ENCODE data around the gene CALML6. TPM values are rescaled to one million over a fixed set of nuclear protein-coding genes. Genes with fewer than 3 reads are reported as not detected.

CALML6 gene
- total RNA-seq, 1 experiment from 2014 or later: 0.23 TPM

GRCh38 chr1:1964811-1965210 is 49.8 kb downstream of the CALML6 start:
- no peak for DNase-seq (ENCODE audit: low read depth)

DNA sequence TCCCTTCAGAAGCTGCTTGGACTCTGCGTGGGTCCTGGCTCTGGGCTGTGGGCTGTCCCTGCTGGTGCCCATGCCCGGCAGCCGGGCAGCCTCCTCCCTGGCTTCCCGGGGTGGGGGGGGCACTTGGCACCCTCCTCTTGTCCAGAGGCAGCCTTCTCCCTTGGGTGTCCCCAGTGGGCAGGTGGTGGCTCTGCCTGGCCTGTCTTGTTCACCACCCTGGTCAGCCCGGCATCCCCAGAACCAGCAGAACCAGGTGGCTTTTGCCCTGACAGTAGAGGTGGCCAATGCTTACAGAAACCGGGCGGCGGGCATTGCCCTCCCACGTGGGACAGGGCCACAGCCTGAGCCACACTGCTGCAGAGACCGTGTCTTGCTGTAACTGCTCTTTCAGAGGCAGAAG is 50.5 kb downstream of the CALML6 start:
- DNase-seq (ENCODE audit: low read depth): no peak

- DNase-seq (ENCODE audit: low read depth): no peak
These were observed 51.1 kb downstream of the CALML6 start for GRCh38 chr1:1966071-1966740.

Other genes with a start within 250 kb of the CALML6 start
- gene SLC35E2B, start 222.5 kb upstream of the CALML6 start, total RNA-seq (2014; rRNA removed; shearing (Covaris generic)): 8.5 and 12.2 TPM in 2 replicates
- gene CDK11A, start 190.9 kb upstream of the CALML6 start, total RNA-seq (2014; rRNA removed; shearing (Covaris generic)): 10.0 and 13.5 TPM in 2 replicates
- gene NADK, start 136.8 kb upstream of the CALML6 start, total RNA-seq (2014; rRNA removed; shearing (Covaris generic)): 31.2 and 39.5 TPM in 2 replicates
- gene GNB1, start 24.2 kb upstream of the CALML6 start, total RNA-seq (2014; rRNA removed; shearing (Covaris generic)): 49.3 and 50.1 TPM in 2 replicates
- 0.23 and 0.33 TPM in 2 replicates for gene TMEM52, start 4.0 kb downstream of the CALML6 start, total RNA-seq (2014; rRNA removed; shearing (Covaris generic))
- not detected in 2 replicates for gene CFAP74, start 88.5 kb downstream of the CALML6 start, total RNA-seq (2014; rRNA removed; shearing (Covaris generic))
- not detected in 2 replicates for gene GABRD, start 104.1 kb downstream of the CALML6 start, total RNA-seq (2014; rRNA removed; shearing (Covaris generic))
- gene PRKCZ, start 135.2 kb downstream of the CALML6 start, total RNA-seq (2014; rRNA removed; shearing (Covaris generic)): 14.3 and 18.1 TPM in 2 replicates

All from Daoy (cell line).